Astrocyte (in vitro differentiated cells and primary cell): Measurements from ENCODE around the gene MAP3K4.

Experiments
- EZH2 ChIP-seq: IDR thresholded peaks from 2 replicates; pipeline ENCODE4 v1.6.1; 2012; ENCODE audit warnings: mild to moderate bottlenecking, low read length, inconsistent platforms; ENCODE audit not compliant: insufficient read depth
- TF ChIP-seq, protein P1 (sequence below): IDR thresholded peaks from 2 replicates; pipeline ENCODE4 v1.5.1; 2011; ENCODE audit warnings: low read depth, mild to moderate bottlenecking, inconsistent platforms, low read length, moderate library complexity; ENCODE audit not compliant: insufficient read depth

DNA sequence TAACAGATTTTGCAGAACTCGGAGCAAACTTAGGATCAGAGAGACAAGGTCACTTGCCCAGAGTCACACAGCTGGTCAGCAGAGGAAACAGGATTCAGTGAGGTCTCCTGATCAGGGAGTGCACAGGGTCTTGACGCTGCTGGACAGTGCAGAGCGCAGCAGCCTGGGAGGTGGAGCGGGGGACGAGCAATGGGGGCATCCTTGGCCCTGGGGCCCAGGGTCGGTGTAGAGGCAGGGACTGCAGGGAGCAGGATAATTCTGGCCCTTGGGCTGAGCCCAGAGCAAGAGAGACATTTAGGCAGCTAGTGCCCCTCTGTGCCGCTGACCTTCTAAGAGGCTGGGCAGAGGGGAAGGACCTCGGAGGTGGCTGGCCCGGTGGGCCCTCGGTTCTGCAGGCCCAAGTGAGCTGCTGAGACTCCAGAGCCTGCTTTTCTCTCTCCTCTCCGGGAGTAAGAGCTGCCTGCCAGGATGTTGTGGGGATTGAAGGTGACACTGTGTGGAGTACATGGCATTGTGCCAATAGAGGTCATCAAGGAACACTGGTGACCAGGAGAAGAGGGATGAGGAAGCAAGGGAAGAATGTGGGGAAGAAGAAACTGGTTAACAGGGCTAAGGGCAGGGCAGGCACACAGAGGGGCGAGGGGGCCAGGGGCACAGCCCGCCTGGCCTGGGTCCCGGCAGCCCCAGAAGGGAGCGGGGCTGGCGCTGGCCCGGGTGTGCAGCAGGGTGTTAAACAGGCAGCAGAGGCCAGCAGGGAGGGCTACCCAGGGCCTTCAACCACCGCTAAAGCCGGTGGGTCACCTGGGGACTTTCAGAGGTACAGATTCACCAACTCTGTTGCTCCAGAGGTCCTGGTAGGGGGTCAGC lies 160.3 kb downstream of the MAP3K4 start:
- TF ChIP-seq, protein P1, sequence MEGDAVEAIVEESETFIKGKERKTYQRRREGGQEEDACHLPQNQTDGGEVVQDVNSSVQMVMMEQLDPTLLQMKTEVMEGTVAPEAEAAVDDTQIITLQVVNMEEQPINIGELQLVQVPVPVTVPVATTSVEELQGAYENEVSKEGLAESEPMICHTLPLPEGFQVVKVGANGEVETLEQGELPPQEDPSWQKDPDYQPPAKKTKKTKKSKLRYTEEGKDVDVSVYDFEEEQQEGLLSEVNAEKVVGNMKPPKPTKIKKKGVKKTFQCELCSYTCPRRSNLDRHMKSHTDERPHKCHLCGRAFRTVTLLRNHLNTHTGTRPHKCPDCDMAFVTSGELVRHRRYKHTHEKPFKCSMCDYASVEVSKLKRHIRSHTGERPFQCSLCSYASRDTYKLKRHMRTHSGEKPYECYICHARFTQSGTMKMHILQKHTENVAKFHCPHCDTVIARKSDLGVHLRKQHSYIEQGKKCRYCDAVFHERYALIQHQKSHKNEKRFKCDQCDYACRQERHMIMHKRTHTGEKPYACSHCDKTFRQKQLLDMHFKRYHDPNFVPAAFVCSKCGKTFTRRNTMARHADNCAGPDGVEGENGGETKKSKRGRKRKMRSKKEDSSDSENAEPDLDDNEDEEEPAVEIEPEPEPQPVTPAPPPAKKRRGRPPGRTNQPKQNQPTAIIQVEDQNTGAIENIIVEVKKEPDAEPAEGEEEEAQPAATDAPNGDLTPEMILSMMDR, result no peak
- no peak for TF ChIP-seq EZH2
